ENCODE data around the gene HIPK2.
"Not testable (repeated sequence)": the region's sequence is repeated elsewhere in the genome, so short reads cannot be mapped to it uniquely, and the experiment has no call there.

The HIPK2 gene

GRCh38 chr7:139562961-139563565 lies 214.7 kb downstream of the HIPK2 start:
- no peak for DNase-seq

GRCh38 chr7:139562491-139562890 lies 215.3 kb downstream of the HIPK2 start:
- DNase-seq: no peak

GRCh38 chr7:139560678-139561077 lies 217.1 kb downstream of the HIPK2 start:
- no peak for DNase-seq

- no peak for DNase-seq
Measured at GRCh38 chr7:139560199-139560598, 217.6 kb downstream of the HIPK2 start.

- DNase-seq: no peak
Measured at GRCh38 chr7:139559364-139560105, 218.3 kb downstream of the HIPK2 start.

- DNase-seq: no peak
Measured at GRCh38 chr7:139557857-139558581, 219.8 kb downstream of the HIPK2 start.

GRCh38 chr7:139553991-139554700 lies 223.7 kb downstream of the HIPK2 start:
- not testable (repeated sequence) for DNase-seq

- no peak for DNase-seq
Measured at GRCh38 chr7:139548302-139549028, 229.3 kb downstream of the HIPK2 start.

- no peak for DNase-seq
Measured at GRCh38 chr7:139544645-139545044, 233.2 kb downstream of the HIPK2 start.

- DNase-seq: no peak
Measured at GRCh38 chr7:139543801-139544603, 233.8 kb downstream of the HIPK2 start.

GRCh38 chr7:139542308-139543151 lies 235.3 kb downstream of the HIPK2 start:
- no peak for DNase-seq

- DNase-seq: no peak
Measured at GRCh38 chr7:139541600-139542307, 236.0 kb downstream of the HIPK2 start.

- no peak for DNase-seq
Measured at GRCh38 chr7:139540203-139540602, 237.6 kb downstream of the HIPK2 start.

GRCh38 chr7:139538881-139539635 lies 238.7 kb downstream of the HIPK2 start:
- DNase-seq: no peak

GRCh38 chr7:139536152-139536551 lies 241.6 kb downstream of the HIPK2 start:
- DNase-seq: no peak

- DNase-seq: no peak
Measured at GRCh38 chr7:139534966-139535651, 242.7 kb downstream of the HIPK2 start.

- no peak for DNase-seq
Measured at GRCh38 chr7:139534096-139534495, 243.7 kb downstream of the HIPK2 start.

- DNase-seq: no peak
Measured at GRCh38 chr7:139532636-139533155, 245.1 kb downstream of the HIPK2 start.

Measured in T-helper 1 cell (primary cell).